Natural killer cell (primary cell): ENCODE data around the gene CHSY1. TPM values are rescaled to one million over a fixed set of nuclear protein-coding genes. Genes with fewer than 3 reads are reported as not detected.

Experiments used
- ATAC-seq, 3 donors: fragments of 150-1000 bp in 2 of 3; fragments of 200-7000 bp in 1 of 3; cut with Tn5 transposase; 1 replicate in 1 of 3; 2 replicates in 2 of 3; pipeline ENCODE4 v1.10.0; 2021; ENCODE audit warnings: mild to moderate bottlenecking in 2 of 3, moderate library complexity in 2 of 3
- DNase-seq, 2 donors: peaks; one replicate each; pipeline versions ENCODE4 v3.0.0 to v3.0.0-alpha.2; 2013 to 2021; ENCODE audit warnings: mixed read lengths in 1 of 2
- H3K27ac ChIP-seq: one replicate; pipeline ENCODE4 v1.5.1; 2013; ENCODE audit warnings: mild to moderate bottlenecking, low read length
- H3K27me3 ChIP-seq: one replicate; pipeline ENCODE4 v1.6.1; 2013; ENCODE audit warnings: low read length; ENCODE audit not compliant: control insufficient read depth, insufficient read depth
- H3K36me3 ChIP-seq: one replicate; pipeline ENCODE4 v1.6.1; 2013; ENCODE audit warnings: low read length; ENCODE audit not compliant: control insufficient read depth, insufficient read depth
- H3K4me1 ChIP-seq: one replicate; pipeline ENCODE4 v1.6.1; 2013; ENCODE audit warnings: low read length; ENCODE audit not compliant: control insufficient read depth, insufficient read depth
- H3K4me3 ChIP-seq: one replicate; pipeline ENCODE4 v1.5.1; 2013; ENCODE audit warnings: low read length
- H3K9me3 ChIP-seq: one replicate; pipeline ENCODE4 v1.6.1; 2013; ENCODE audit warnings: low read length; ENCODE audit not compliant: control insufficient read depth, insufficient read depth
- H3K27ac Mint-ChIP-seq, 2 donors: one replicate each; pipeline ENCODE4 v1.8.0; 2022; ENCODE audit warnings: mild to moderate bottlenecking in 2 of 2, mixed read lengths in 2 of 2, moderate library complexity in 1 of 2
- H3K27me3 Mint-ChIP-seq, 2 donors: one replicate each; pipeline ENCODE4 v1.8.0; 2022; ENCODE audit warnings: low read depth in 2 of 2, mixed read lengths in 2 of 2
- H3K36me3 Mint-ChIP-seq: one replicate; pipeline ENCODE4 v1.8.0; 2022; ENCODE audit warnings: mixed read lengths
- H3K4me1 Mint-ChIP-seq, 2 donors: one replicate each; pipeline ENCODE4 v1.8.0; 2022; ENCODE audit warnings: mixed read lengths in 2 of 2
- H3K4me3 Mint-ChIP-seq: one replicate; pipeline ENCODE4 v1.8.0; 2022; ENCODE audit warnings: mild to moderate bottlenecking, moderate library complexity, mixed read lengths
- H3K9me3 Mint-ChIP-seq, 2 donors: one replicate each; pipeline ENCODE4 v1.8.0; 2022; ENCODE audit warnings: mixed read lengths in 2 of 2
- WGBS: methylation state at CpG from one replicate; pipeline ENCODE4 v1.1.7; 2013; ENCODE audit warnings: missing lambda C conversion rate; ENCODE audit not compliant: insufficient coverage; 5-methylcytosine and 5-hydroxymethylcytosine counted together
- intact Hi-C: fragments of 100-400 bp; cut with micrococcal nuclease; formaldehyde crosslinking; loops from one replicate; pipeline ENCODE4 v1.14.2; 2022
- total RNA-seq, 4 donors: library from RNA; stranded (reverse); fragments of 120-200 nt in 1 of 4; gene quantifications; one replicate each; pipeline versions ENCODE4 v1.2.3 to v1.2.4, GENCODE V29; 2013 to 2022
- TF ChIP-seq, protein P1 (sequence below): fragments of 200-600 bp; IDR thresholded peaks from one replicate; pipeline ENCODE4 v1.8.0; 2022; ENCODE audit warnings: antibody characterized with exemption

Gene CHSY1
- total RNA-seq, 3 donors from 2014 or later (not counting 1 experiment from before 2014, with no cell fraction given), result 21.1 to 32.5 (median 30.8) TPM

DNA sequence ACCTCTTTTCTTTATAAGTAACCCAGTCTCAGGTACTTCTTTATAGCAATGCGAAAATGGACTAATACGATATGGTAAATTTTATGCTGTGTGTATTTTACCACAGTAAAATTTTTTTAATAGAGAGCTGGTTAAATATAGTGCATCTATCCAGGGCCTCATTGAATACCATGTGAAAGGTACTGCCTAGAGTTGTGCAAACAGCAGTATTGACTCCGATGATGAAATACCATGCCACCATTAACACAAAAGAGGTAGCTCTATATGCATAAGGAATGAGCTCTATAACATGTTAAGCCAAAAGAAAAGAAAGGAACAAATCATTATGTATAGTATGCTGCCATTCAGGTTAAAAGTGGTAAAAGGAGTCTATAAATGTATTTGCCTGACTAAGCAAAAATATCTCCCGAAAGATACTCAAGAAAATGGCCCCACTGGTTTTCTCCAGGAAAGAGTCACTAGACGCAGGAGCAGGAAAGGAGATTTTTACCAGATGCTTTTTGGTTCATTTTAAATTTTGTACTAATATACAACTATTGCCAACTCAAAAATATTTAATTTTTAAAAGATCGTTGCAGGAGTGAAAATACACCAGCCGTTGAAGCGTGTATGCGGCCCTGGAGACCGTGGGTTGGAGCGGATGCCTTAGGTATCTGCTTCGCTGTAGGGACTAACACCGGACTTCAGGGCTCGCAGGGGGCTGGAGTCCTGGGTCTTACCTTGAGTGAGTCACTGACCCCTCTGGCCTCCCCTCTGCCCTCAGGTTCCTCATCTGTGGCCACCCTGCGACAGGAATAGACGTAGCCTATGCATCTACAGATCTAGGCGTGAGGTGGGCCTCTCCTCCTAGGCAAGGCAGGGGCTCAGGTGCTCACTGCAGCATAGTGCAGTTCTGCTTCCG lies 120.1 kb downstream of the CHSY1 start:
- H3K27me3 Mint-ChIP-seq, result no peaks in the 10 kb centered on the region
- H3K27ac Mint-ChIP-seq, result no peak overlapping the region

DNA sequence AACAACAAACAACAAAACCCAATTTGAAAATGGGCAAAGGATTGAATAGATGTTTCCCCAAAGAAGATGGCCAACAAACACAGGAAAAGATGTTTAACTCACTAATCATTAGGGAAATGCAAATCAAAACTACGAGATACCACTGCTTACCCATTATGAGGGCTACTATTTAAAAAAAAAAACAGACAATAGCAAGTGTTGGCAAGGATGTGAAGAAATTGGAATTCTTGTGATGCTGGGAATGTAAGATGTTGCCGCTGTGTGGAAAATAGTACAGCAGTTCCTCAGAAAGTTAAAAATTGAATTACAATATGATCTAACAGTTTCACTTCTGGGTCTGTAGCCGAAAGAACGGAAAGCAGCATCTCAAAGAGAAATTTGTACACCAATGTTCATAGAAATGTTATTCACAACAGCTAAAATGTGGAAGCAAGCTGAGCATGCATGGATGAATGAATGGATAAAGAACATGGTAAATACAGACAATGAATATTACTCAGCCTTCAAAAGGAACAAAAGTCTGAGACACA lies 121.9 kb downstream of the CHSY1 start:
- Mint-ChIP-seq H3K27ac (no peak overlapping the region), H3K36me3 (no peaks in the 10 kb centered on the region), H3K4me3 (no peak overlapping the region), H3K9me3 (no peaks in the 10 kb centered on the region), H3K27me3 (no peaks in the 10 kb centered on the region), H3K4me1 (peaks cover 34 to 37% of the 10 kb centered on the region in 2 donors)
- H3K27me3 ChIP-seq, result no peaks in the 10 kb centered on the region
- H3K27ac ChIP-seq, result no peak overlapping the region
- TF ChIP-seq, protein P1, sequence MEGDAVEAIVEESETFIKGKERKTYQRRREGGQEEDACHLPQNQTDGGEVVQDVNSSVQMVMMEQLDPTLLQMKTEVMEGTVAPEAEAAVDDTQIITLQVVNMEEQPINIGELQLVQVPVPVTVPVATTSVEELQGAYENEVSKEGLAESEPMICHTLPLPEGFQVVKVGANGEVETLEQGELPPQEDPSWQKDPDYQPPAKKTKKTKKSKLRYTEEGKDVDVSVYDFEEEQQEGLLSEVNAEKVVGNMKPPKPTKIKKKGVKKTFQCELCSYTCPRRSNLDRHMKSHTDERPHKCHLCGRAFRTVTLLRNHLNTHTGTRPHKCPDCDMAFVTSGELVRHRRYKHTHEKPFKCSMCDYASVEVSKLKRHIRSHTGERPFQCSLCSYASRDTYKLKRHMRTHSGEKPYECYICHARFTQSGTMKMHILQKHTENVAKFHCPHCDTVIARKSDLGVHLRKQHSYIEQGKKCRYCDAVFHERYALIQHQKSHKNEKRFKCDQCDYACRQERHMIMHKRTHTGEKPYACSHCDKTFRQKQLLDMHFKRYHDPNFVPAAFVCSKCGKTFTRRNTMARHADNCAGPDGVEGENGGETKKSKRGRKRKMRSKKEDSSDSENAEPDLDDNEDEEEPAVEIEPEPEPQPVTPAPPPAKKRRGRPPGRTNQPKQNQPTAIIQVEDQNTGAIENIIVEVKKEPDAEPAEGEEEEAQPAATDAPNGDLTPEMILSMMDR, result no peak
- peaks cover 28% of the 10 kb centered on the region for H3K4me1 ChIP-seq
- H3K4me3 ChIP-seq, result no peak overlapping the region
- H3K36me3 ChIP-seq, result no peaks in the 10 kb centered on the region
- no peak for ATAC-seq
- no peak for DNase-seq
- WGBS, result 60% methylated on average over 3 of the region's 4 CpGs
- H3K9me3 ChIP-seq, result no peaks in the 10 kb centered on the region
- intact Hi-C loops, result no loop called here

More for the DNA sequence above, 120.1 kb downstream of the CHSY1 start:
- no peak overlapping the region for H3K4me3 ChIP-seq
- intact Hi-C loops, result no loop called here
- TF ChIP-seq, protein P1, result no peak
- Mint-ChIP-seq H3K36me3 (no peaks in the 10 kb centered on the region), H3K4me1 (peaks cover 36 to 39% of the 10 kb centered on the region in 2 donors), H3K9me3 (no peaks in the 10 kb centered on the region), H3K4me3 (no peak overlapping the region)
- WGBS, result 96% methylated on average over 16 of the region's 18 CpGs
- peaks cover 35% of the 10 kb centered on the region for H3K4me1 ChIP-seq
- DNase-seq, result no peak
- H3K27me3 ChIP-seq, result no peaks in the 10 kb centered on the region
- no peak overlapping the region for H3K27ac ChIP-seq
- H3K9me3 ChIP-seq, result no peaks in the 10 kb centered on the region
- no peaks in the 10 kb centered on the region for H3K36me3 ChIP-seq
- no peak for ATAC-seq

DNA sequence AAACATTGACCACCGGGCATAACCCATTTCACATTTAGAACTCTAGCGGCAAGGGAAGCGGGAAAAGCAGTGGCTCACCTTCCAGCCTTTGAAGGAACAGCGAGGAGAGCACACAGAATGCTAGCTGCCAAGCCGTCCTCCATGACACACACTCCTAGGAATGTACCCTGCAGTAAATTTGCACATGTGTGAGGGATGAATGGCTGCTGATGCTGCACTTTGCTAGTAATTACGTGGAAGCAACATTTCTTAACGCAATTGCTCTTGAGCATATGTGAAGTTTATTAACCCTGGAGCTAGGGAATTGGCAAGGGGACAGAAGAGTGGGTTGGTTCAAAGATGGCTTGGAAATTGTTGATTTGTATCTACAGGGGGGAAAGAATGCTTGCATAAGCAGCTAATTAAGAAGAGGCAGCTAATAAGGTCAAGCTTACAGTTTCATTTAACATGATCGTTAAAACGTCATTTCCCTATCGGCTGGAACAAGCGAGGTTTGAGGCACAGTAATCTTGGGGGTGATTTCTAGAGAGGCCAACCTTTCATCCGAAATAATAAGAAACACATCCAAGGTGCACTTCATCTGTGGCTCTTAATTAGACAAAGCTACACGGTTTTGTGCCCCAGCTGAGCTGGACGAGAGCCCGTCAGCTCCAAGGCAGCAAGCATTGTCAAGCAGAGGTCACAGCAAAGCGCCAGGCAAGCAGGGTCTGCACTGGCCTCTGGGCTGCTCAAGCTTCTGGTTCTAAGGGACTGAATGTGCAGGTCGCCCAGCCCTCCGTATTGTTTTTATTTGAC lies 123.4 kb downstream of the CHSY1 start:
- Histone ChIP-seq H3K4me3 (no peak overlapping the region), H3K4me1 (peaks cover 38% of the 10 kb centered on the region), H3K27ac (peak overlapping the region; percentile 86), H3K9me3 (no peaks in the 10 kb centered on the region), H3K27me3 (no peaks in the 10 kb centered on the region), H3K36me3 (no peaks in the 10 kb centered on the region)
- H3K27me3 Mint-ChIP-seq, result no peaks in the 10 kb centered on the region
- no peak for ATAC-seq
- TF ChIP-seq, protein P1, result no peak
- no peaks in the 10 kb centered on the region for H3K9me3 Mint-ChIP-seq
- no peak for DNase-seq
- intact Hi-C loops, result no loop called here
- no peaks in the 10 kb centered on the region for H3K36me3 Mint-ChIP-seq
- H3K4me1 Mint-ChIP-seq, result peaks cover 49 to 52% of the 10 kb centered on the region in 2 donors
- 88% methylated on average over 18 of the region's 18 CpGs for WGBS
- H3K4me3 Mint-ChIP-seq, result peak overlapping the region; percentile 38
- H3K27ac Mint-ChIP-seq, result peak overlapping the region; percentile 90 to 96
